ENCODE measurements around the gene TBX1. TPM values are rescaled to one million over a fixed set of nuclear protein-coding genes. Genes with fewer than 3 reads are reported as not detected.

The TBX1 gene
- total and polyA plus RNA-seq, 2 of the 8 experiments (the other 6 are each of a cell fraction or from before 2014, with no cell fraction given), result 0.28 TPM; not detected in 1

DNA sequence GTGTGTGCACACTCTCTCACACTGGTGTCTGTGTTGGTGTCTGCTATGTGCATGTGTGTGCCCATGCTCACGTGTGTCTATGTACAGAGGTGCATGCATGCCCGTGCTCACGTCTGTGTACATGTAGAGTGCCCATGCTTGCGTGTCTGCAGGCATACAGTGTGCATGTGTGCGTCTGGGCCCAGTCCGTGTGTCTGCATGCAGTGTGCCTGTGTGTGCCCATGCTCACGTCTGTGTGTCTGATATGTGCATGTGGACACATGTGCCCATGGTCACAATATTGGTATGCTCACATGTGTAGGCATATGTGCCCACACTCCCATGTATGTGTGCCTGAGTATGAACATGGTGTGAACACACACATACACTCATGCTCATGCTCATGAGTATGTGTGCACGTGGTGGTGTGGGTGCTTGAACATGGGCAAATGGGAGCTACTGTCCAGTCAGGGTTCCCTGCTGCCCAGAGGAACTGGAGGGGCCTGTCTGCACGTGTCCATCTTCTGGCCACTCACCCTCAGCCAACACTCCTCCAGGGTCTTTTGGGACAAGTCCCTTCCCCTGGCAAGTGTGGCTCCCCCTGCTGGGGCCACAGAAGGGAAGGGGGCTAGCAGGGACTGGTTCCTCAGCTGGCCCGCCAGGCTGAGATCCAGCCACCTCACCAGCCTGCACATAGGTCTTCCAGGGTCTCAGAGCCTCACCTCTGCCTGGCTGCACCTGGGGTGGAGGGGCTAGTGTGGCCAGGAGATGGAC is 7.3 kb upstream of the TBX1 start:
- H2BK12ac ChIP-seq (ENCODE audit: low read depth, low read length), result peak overlapping the region; percentile 7; the same call in 1 of the 2 replicates
- no peak overlapping the region for H4K91ac ChIP-seq (replicated peaks; ENCODE audit: insufficient read length, low read length)
- H3K36me3 ChIP-seq (ENCODE audit: control insufficient read depth in 2 of 4, insufficient read depth in 4 of 4, low read length in 3 of 4), result peaks cover 0 to under 1% (median 0%) of the 10 kb centered on the region in 4 experiments; a peak in 1 of 8 replicates
- CTCF ChIA-PET (ENCODE audit: partially characterized antibody), result interaction anchor here (0.7 to 16.5 kb wide), 17 partner anchors 8 to 157 kb away, joined by 3 to 168 read pairs (median 6); partner anchors contain the start of gene GP1BB
- H4K20me1 ChIP-seq (replicated peaks in 1 of 2; ENCODE audit: control insufficient read depth in 1 of 2, insufficient read depth in 2 of 2, low read length in 2 of 2), result peaks cover 13 to 21% of the 10 kb centered on the region in 2 experiments
- no peak overlapping the region for H3K4me2 ChIP-seq (ENCODE audit: insufficient read depth in 1 of 2, low read depth in 2 of 2, low read length in 2 of 2)
- no peak overlapping the region for H2AFZ ChIP-seq (ENCODE audit: low read length)
- H2BK15ac ChIP-seq (ENCODE audit: low read length), result peak overlapping the region; percentile 49; the same call in 1 of the 2 replicates
- peak overlapping the region; percentile 21; the same call in 1 of the 2 replicates for H2BK5ac ChIP-seq (ENCODE audit: low read depth, low read length)
- TF ChIP-seq RAD21 (IDR thresholded peaks at IDR 0.05 in 1 of 2, conservative IDR thresholded peaks at IDR 0.05 in 1 of 2; ENCODE audit: low read depth in 2 of 2, low read length in 2 of 2), result peak; percentile 34 to 38; a peak in 3 of 4 replicates
- TF ChIP-seq, protein P1, sequence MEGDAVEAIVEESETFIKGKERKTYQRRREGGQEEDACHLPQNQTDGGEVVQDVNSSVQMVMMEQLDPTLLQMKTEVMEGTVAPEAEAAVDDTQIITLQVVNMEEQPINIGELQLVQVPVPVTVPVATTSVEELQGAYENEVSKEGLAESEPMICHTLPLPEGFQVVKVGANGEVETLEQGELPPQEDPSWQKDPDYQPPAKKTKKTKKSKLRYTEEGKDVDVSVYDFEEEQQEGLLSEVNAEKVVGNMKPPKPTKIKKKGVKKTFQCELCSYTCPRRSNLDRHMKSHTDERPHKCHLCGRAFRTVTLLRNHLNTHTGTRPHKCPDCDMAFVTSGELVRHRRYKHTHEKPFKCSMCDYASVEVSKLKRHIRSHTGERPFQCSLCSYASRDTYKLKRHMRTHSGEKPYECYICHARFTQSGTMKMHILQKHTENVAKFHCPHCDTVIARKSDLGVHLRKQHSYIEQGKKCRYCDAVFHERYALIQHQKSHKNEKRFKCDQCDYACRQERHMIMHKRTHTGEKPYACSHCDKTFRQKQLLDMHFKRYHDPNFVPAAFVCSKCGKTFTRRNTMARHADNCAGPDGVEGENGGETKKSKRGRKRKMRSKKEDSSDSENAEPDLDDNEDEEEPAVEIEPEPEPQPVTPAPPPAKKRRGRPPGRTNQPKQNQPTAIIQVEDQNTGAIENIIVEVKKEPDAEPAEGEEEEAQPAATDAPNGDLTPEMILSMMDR (IDR thresholded peaks at IDR 0.05; ENCODE audit: control extremely low read depth in 1 of 3, insufficient read depth in 1 of 3, low read depth in 1 of 3, low read length in 3 of 3), result peak; percentile 52 to 64 (median 54)
- no peak for TF ChIP-seq E2F6 (IDR thresholded peaks at IDR 0.05)
- peaks cover 0 to 26% (median 7%) of the 10 kb centered on the region in 4 experiments; a peak in 5 of 7 replicates for H3K4me1 ChIP-seq (replicated peaks in 1 of 4; ENCODE audit: control insufficient read depth in 3 of 4, insufficient read depth in 4 of 4, low read length in 3 of 4)
- no peaks in the 10 kb centered on the region for H3K79me2 ChIP-seq (ENCODE audit: control insufficient read depth in 1 of 2, insufficient read depth in 2 of 2, low read length in 2 of 2)
- H3K23me2 ChIP-seq (ENCODE audit: low read depth, low read length), result no peaks in the 10 kb centered on the region; the same call in 1 of the 2 replicates
- no peak overlapping the region for H4K5ac ChIP-seq (ENCODE audit: insufficient read length, low read depth, low read length)
- H2BK20ac ChIP-seq (ENCODE audit: low read length), result 0 out of 2 replicates have a peak overlapping the region, but pooled peaks have one; percentile 17
- H3K9me3 ChIP-seq (ENCODE audit: insufficient read depth in 2 of 2, low read depth in 1 of 2, low read length in 1 of 2), result no peaks in the 10 kb centered on the region
- H3K4ac ChIP-seq (replicated peaks; ENCODE audit: insufficient read length, low read depth, low read length), result peak overlapping the region; percentile 34
- no peak overlapping the region for H3K23ac ChIP-seq (ENCODE audit: insufficient read length)
- H3K79me1 ChIP-seq (ENCODE audit: low read depth, low read length), result no peaks in the 10 kb centered on the region
- no peak overlapping the region for H3K4me3 ChIP-seq (ENCODE audit: extremely low read depth in 1 of 4, insufficient read depth in 2 of 4, low read depth in 3 of 4, low read length in 4 of 4)
- no peak overlapping the region for H3K27ac ChIP-seq (ENCODE audit: low read depth, low read length)
- DNase-seq (ENCODE audit: low read depth in 1 of 2, low spot score in 2 of 2) (no peak), FAIRE-seq (no peak)
- H3K27me3 ChIP-seq (replicated peaks in 1 of 4; ENCODE audit: control insufficient read depth in 3 of 4, extremely low read depth in 1 of 4, insufficient read depth in 3 of 4, low read length in 3 of 4), result peaks cover 51 to 64% (median 58%) of the 10 kb centered on the region in 4 experiments
- no peak overlapping the region for H3K9ac ChIP-seq (replicated peaks in 1 of 4; ENCODE audit: extremely low read depth in 1 of 4, low read depth in 3 of 4, low read length in 3 of 4)
- POLR2A ChIA-PET (ENCODE audit: partially characterized antibody), result interaction anchor here (0.9 kb wide), 1 partner anchor 9 kb away, joined by 3 read pairs; no protein-coding TSS in a partner anchor
- H3K18ac ChIP-seq (ENCODE audit: extremely low read depth, low read length), result no peak overlapping the region
- no peak overlapping the region for H2BK120ac ChIP-seq (replicated peaks; ENCODE audit: low read depth, low read length)
- no peak overlapping the region for H3K56ac ChIP-seq (replicated peaks; ENCODE audit: insufficient read length, low read depth, low read length)
- 75% methylated on average over 10 of the region's 10 CpGs; no CpG with 5 or more reads in 1 of the 2 experiments for WGBS, 2 experiments (ENCODE audit: extremely low coverage in 1 of 2, insufficient coverage in 1 of 2, insufficient read length in 1 of 2, insufficient replicate concordance in 2 of 2, low coverage in 1 of 2, low lambda C conversion rate in 2 of 2, missing lambda C conversion rate in 1 of 2)
- no peak overlapping the region; the same call in 1 of the 2 replicates for H4K8ac ChIP-seq (ENCODE audit: extremely low read depth, insufficient read depth, low read length)
- no peak overlapping the region for H3K14ac ChIP-seq (ENCODE audit: insufficient read length)
- peak overlapping the region; percentile 4; the same call in 1 of the 2 replicates for H2AK5ac ChIP-seq (ENCODE audit: low read depth, low read length)
